ENCODE results near the gene NUDT3.
"Not testable (repeated sequence)": the region's sequence is repeated elsewhere in the genome, so short reads cannot be mapped to it uniquely, and the experiment has no call there.

DNA sequence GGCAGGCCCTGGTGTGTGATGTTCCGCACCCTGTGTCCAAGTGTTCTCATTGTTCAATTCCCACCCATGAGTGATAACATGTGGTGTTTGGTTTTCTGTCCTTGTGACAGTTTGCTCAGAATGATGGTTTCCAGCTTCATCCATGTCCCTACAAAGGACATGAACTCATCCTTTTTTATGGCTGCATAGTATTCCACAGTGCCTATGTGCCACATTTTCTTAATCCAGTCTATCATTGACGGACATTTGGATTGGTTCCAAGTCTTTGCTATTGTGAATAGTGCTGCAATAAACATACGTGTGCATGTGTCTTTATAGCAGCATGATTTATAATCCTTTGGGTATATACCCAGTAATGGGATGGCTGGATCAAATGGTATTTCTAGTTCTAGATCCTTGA is 62.7 kb downstream of the NUDT3 start:
- not testable (repeated sequence) for TF ChIP-seq CBX3 (IDR thresholded peaks at IDR 0.05; ENCODE audit: low read depth); RAD21 (IDR thresholded peaks at IDR 0.05; ENCODE audit: low read depth); EZH2 (IDR thresholded peaks at IDR 0.05)
- TF ChIP-seq, protein P1, sequence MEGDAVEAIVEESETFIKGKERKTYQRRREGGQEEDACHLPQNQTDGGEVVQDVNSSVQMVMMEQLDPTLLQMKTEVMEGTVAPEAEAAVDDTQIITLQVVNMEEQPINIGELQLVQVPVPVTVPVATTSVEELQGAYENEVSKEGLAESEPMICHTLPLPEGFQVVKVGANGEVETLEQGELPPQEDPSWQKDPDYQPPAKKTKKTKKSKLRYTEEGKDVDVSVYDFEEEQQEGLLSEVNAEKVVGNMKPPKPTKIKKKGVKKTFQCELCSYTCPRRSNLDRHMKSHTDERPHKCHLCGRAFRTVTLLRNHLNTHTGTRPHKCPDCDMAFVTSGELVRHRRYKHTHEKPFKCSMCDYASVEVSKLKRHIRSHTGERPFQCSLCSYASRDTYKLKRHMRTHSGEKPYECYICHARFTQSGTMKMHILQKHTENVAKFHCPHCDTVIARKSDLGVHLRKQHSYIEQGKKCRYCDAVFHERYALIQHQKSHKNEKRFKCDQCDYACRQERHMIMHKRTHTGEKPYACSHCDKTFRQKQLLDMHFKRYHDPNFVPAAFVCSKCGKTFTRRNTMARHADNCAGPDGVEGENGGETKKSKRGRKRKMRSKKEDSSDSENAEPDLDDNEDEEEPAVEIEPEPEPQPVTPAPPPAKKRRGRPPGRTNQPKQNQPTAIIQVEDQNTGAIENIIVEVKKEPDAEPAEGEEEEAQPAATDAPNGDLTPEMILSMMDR (IDR thresholded peaks at IDR 0.05 in 2 of 3, conservative IDR thresholded peaks at IDR 0.05 in 1 of 3; ENCODE audit: borderline replicate concordance in 1 of 3, insufficient read depth in 1 of 3, low read depth in 2 of 3, low read length in 2 of 3) = not testable (repeated sequence)

Measured in HCT116 (cell line).